ENCODE results near the gene ACVRL1.

The ACVRL1 gene

DNA sequence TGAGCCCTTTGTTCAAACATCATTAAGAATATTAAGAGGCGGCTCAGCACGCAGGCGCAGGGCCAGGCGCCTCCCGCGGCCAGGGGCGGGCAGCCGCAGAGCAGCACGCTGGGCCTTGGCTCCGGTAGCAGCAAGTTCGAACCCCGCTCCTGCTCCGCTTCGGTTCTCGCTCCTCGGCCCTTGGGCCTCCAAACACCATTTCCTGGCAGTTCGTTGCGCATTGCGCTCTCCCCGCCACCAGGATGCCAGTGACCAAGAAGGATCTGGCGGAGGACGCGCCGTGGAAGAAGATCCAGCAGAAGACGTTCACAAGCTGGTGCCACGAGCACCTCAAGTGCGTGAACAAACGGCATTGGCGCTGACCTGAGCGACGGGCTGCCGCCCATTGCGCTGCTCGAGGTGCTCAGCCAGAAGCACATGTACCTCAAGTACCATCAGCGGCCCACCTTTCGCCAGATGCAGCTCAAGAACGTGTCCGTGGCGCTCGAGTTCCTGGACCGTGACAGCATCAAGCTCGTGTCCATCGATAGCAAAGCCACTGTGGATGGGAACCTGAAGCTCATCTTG lies 6.9 kb upstream of the ACVRL1 start:
- DNase-seq, result no peak

DNA sequence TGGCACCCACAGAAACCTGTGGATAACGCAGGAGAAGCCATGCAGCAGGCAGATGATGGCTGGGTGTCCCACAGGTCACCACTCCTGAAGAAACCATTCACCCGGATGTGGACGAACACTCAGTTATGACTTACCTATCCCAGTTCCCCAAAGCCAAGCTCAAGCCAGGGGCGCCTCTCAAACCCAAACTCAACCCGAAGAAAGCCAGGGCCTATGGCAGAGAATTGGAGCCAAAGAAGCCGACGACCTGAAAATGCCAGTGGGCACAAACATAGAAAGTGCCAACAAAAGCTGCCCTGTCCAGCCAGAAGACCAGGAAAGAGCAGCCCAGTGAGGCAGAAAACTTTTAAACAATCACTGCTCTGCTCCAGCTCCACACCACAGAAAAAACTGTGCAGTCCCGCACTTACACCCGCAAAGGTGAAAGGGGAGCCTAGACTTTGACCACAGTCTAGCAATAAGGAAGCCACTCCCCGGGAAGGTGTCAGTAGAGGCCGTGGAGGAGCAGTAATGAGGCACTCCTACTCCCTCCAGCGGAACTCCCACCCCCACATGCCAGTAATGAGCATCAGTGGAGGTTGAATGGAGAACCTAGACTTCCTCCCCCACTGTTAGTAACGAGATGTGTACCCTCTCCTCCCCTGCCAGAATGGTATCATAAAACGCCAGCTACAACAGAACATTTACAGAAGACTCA lies 6.0 kb upstream of the ACVRL1 start:
- no peak for DNase-seq

DNA sequence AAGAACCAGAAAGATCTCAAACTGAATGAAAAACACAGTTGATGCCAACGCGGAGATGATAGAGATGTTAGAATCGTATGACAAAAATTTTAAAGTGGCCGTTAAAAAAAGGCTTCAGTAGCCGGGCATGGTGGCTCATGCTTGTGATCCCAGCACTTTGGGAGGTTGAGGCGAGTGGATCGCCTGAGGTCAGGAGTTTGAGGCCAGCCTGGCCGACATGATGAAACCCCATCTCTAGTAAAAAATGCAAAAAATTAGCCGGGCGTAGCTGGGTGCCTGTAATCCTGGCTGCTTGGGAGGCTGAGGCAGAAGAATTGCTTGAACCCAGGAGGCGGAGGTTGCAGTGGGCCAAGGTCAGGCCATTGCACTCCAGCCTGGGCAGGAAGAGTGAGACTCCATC lies 5.4 kb upstream of the ACVRL1 start:
- DNase-seq, result no peak

DNA sequence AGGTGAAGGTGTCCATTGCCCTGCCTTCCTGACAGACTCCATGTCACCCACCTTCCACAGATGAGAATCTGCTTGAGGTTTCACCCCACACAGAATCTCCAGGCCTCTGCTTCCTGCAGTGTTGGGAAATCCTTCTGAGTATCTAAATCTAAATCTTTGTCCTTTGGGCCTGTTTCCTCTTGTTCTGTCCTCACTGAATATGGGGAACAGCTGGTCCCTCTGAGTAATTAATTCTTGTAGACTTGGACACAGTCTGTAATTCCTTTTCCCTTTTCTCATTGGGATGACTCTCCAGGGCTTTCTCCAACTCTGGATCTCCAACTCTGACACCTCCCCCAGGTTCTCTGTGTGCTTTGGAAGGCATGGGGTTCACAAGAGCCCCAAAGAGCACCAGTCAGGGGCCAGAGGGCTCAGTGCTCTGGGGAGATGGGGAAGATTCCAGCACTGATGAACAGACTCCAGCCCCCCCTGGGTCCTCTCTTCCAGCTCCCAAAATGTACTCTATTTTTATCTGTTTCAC lies 2.3 kb upstream of the ACVRL1 start:
- DNase-seq, result no peak

DNA sequence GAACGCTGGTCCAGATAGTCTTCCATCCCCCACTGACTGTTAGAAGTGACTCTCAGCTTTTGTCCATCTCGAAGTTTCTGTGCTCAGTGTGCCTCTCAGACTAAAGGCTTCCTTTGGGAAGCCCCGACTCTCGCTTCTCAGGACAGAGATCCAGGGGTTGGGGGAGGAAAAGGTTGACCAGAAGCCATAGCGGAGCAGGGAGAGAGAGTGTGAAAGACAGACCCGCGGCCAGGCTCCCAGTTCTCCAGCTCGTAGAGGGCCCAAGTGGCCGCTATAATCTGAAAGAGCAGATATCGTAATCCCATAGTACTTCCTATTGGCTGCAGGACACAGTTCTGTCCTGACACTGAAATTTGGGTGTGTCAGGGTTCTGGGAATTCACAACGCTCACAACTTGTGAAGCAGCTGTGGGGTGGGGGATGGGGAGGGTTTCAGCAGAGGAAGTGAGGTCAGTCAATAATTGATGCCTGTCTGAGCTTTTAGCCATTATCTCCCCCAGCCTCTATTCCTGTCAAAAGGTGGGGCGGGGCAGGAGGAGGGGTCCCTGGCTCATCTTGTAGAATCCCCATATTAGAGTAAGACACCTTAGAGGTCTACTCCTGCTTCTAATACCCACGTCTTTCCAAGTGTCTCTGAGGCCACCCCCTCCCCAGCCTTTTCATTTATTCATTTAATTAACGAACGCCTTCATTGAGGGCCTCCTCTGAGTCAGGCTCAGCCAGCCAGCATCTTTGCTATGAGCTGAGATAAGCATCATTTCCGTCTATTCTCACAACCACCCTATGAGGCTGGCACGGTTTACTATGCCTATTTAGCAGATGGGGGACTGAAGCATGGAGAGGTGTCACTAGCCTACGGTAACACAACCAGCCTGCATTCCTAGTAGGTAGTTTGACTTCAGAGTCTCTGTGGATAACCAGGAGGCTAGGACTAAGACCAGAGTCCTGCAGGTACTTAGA lies 1.6 kb upstream of the ACVRL1 start:
- no peak for DNase-seq

- no peak for DNase-seq
These were observed 748 bp upstream of the ACVRL1 start for GRCh38 chr12:51906430-51907082.

DNA sequence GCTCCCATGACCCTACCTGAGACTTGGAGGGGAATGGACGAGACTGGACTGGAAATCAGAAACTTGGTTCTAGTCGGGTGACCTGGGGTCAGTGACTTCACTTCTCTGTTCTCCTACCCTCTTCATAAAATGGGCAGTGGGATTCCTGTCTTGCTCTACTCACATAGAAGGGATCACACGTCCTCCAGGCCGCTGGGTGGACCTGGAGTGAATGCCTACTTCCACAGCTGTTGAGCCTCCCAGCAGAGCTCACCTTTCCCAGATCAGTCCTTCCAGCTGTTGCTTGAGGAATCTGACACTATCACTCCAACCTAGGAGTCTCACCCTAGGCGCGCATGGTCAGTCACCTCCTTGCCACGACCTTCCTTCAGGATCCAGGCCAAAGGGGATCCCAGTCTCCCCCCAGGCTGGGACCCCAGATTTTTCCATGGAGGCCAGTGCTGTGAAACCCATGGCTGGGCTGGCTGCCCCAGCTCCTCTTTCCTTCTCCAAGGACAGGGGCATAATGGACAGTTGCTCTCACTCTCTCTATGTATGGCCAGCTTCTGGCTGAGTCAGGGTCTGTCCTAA lies 637 bp downstream of the ACVRL1 start:
- no peak for DNase-seq

DNA sequence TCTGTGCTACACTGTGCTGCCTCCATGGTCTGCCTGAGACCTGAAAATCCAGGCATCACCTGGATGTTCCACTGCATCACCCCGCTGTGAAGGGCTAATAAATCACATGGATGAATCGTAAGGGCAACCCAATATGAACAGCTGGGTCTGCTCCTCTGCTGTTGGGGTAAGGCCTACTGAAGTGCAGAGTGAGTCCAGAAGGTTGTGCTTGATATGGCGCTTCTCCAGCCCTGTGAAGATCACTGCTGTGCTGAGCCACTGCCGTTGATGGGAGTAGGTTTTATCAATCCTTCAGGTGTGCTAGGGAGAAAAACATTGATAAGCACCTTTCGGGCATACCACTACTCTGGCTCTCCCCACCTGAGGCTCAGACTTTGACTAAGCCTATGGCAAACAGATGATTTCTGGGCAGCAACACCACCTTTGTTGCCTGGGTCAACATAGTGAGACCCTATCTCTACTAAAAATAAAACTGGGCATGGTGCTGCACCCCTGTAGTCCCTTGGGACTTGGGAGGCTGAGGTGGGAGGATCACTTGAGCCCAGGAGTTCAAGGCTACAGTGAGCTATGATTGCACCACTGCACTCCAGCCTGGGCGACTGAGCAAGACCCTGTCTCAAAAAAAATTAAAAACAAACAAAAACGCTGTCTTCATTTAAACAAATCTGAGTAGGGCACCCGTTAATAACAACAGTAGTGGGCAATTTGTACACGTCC lies 1.7 kb downstream of the ACVRL1 start:
- DNase-seq, result no peak

DNA sequence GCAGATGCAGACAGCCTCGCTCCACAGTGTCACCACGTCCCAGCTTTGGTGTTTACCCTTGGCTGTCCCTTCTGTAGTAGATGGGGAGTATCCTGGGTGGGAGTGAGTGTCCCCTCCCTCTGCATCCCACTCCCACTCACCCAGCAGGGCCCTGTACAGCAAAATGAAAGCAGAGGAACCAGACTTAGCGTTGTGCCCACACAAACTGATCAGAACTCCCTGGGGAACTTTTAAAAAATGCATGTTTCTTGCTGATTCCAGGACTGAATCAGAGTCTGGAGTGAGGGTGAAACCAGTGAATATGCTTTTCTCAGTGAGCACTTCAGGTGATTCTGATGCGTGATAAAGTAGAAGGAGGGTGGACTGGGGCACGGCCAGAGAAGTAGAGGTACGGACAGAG lies 2.9 kb downstream of the ACVRL1 start:
- no peak for DNase-seq

GRCh38 chr12:51910691-51911090 lies 3.4 kb downstream of the ACVRL1 start:
- no peak for DNase-seq

DNA sequence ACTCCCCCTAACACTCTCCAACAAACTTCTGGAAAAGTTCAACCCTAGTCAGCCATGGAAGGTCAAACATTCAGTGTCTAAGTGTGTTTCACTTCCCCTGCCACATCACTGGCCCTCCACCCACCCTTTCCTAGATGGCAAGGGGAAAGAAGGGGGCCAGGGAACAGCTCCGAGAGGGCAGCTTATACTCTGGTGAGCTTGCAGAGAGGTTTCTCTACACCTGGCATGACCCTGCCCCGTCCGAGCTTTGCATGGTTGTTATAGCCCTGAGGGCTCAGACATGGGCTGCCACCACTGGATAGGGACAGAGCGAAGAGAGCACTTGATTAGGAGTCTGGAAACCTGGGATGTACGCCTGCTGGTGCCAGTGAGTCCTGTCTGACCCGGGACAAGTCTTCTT lies 4.0 kb downstream of the ACVRL1 start:
- no peak for DNase-seq

DNA sequence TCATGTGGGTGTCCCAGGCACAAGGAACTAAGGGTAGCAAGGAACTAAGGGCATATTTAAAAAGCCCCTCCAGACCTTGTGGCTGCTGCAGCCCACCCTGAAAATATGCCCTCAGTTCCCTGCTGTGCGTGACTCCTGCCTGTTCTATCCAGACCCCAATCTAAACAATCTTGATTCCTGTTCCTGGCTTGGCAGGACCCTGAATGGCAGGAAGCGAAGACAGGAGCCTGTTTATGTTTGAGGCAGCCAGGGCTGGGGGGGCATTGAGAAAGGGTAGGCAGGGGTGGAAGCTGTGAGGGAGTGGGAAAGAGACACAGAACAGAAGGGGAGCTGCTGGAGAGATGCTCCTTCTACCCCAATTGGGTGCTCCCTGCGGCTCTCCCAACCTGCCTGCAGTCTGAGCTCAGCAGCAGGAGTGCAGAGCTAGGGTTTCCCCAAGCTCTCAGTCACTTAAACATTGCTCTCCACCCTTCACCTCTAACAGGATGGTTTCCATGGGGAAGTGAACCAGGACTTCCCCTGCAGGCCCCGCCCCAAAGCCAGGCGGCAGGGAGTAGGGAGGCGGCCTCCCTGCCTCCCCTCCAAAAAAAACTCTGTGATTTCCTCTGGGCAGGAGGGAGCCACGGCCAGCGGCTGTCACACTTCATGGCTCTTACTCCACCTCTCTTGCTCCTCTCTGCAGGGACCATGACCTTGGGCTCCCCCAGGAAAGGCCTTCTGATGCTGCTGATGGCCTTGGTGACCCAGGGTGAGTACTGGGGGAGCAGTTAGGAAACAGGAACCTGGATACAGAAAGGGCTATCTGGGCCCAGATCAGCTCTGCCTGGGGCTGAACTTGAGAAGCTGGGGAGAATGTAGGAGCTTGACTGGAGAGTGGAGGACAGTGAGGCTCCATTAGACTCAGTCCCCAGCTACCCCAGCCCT lies 4.7 kb downstream of the ACVRL1 start:
- DNase-seq, result no peak

- DNase-seq, result no peak
These were observed 6.0 kb downstream of the ACVRL1 start for GRCh38 chr12:51913071-51914033.

GRCh38 chr12:51914034-51914923 lies 7.0 kb downstream of the ACVRL1 start:
- DNase-seq, result no peak

GRCh38 chr12:51915003-51915625 lies 7.8 kb downstream of the ACVRL1 start:
- no peak for DNase-seq

- DNase-seq, result no peak
These were observed 8.6 kb downstream of the ACVRL1 start for GRCh38 chr12:51915951-51916350.

DNA sequence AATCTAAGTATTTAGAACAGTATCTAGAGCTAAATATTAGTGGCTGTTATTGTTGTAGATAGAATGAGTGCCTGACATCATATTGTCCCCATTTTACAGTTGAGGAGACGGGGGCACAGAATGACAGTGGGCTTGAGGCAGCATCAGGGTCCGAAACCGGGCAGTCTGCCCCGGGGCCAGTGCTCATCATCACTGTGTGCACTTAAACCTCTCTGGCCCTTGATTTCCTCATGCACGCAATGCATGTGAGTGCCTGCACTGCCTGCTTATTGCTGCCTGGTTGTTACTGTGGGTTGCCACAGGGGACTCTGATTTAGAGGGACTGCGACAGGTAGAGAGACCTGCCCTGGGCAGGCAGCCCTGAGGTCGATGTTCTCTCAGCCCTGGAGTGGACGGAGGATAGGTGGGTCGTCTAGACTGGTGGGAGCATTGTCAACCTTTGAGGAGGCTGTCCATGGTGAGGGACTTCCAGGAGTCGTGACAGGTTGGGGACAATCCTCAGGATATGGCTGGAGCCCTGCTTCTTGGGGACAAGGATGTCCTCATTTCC lies 9.8 kb downstream of the ACVRL1 start:
- DNase-seq, result no peak
